Subcutaneous abdominal adipose tissue (tissue), 5 donors: ENCODE data around the gene SMU1.

ENCODE experiments used
- H3K27ac ChIP-seq: one replicate; pipeline ENCODE4 v1.7.0; 2013; ENCODE audit warnings: low read depth, mild to moderate bottlenecking, inconsistent platforms, low read length, moderate library complexity
- H3K27me3 ChIP-seq, 5 donors: one replicate each; pipeline ENCODE4 v1.7.0; 2013; ENCODE audit warnings: low read length in 5 of 5, inconsistent platforms in 1 of 5; ENCODE audit not compliant: control insufficient read depth in 5 of 5, insufficient read depth in 4 of 5
- H3K36me3 ChIP-seq, 5 donors: one replicate each; pipeline ENCODE4 v1.7.0; 2013; ENCODE audit warnings: low read length in 5 of 5; ENCODE audit not compliant: control insufficient read depth in 5 of 5, insufficient read depth in 5 of 5
- H3K4me1 ChIP-seq, 5 donors: one replicate each; pipeline ENCODE4 v1.7.0; 2013; ENCODE audit warnings: low read length in 5 of 5, mild to moderate bottlenecking in 3 of 5, moderate library complexity in 1 of 5; ENCODE audit not compliant: control insufficient read depth in 5 of 5, insufficient read depth in 5 of 5
- H3K4me3 ChIP-seq, 5 donors: one replicate each; pipeline ENCODE4 v1.7.0; 2013; ENCODE audit warnings: low read length in 5 of 5, low read depth in 1 of 5
- H3K9ac ChIP-seq, 5 donors: one replicate each; pipeline ENCODE4 v1.7.0; 2013; ENCODE audit warnings: low read length in 5 of 5, mild to moderate bottlenecking in 4 of 5, moderate library complexity in 3 of 5
- H3K9me3 ChIP-seq, 5 donors: one replicate each; pipeline ENCODE4 v1.7.0; 2013; ENCODE audit warnings: low read length in 5 of 5; ENCODE audit not compliant: control insufficient read depth in 5 of 5
- donor health status: healthy.
- donor health status: healthy.
- donor health status: healthy.
- donor health status: healthy.
- donor health status: healthy.

Gene SMU1

GRCh38 chr9:33051144-33051543 is 25.3 kb downstream of the SMU1 start:
- H3K36me3 ChIP-seq: peaks cover 47 to 74% (median 52%) of the 10 kb centered on the region in 5 donors
- no peak overlapping the region for H3K27ac ChIP-seq
- H3K27me3 ChIP-seq: no peaks in the 10 kb centered on the region
- no peaks in the 10 kb centered on the region for H3K9me3 ChIP-seq
- no peaks in the 10 kb centered on the region for H3K4me1 ChIP-seq
- H3K9ac ChIP-seq: no peak overlapping the region
- H3K4me3 ChIP-seq: no peak overlapping the region

- H3K9ac ChIP-seq: no peak overlapping the region
- H3K36me3 ChIP-seq: peaks cover 40 to 61% (median 43%) of the 10 kb centered on the region in 5 donors
- no peaks in the 10 kb centered on the region for H3K9me3 ChIP-seq
- H3K27me3 ChIP-seq: no peaks in the 10 kb centered on the region
- no peak overlapping the region for H3K27ac ChIP-seq
- no peak overlapping the region for H3K4me3 ChIP-seq
- peaks cover 0 to 2% (median 0%) of the 10 kb centered on the region in 5 donors for H3K4me1 ChIP-seq
Measured at GRCh38 chr9:33049680-33050361, 26.7 kb downstream of the SMU1 start.

GRCh38 chr9:33048054-33048465 is 28.4 kb downstream of the SMU1 start:
- H3K36me3 ChIP-seq: peaks cover 33 to 49% (median 34%) of the 10 kb centered on the region in 5 donors
- H3K27ac ChIP-seq: no peak overlapping the region
- H3K4me3 ChIP-seq: no peak overlapping the region

GRCh38 chr9:33046061-33046460 is 30.4 kb downstream of the SMU1 start:
- peaks cover 3 to 20% (median 13%) of the 10 kb centered on the region in 5 donors for H3K4me1 ChIP-seq
- no peak overlapping the region for H3K4me3 ChIP-seq
- no peak overlapping the region for H3K27ac ChIP-seq
- no peaks in the 10 kb centered on the region for H3K27me3 ChIP-seq
- H3K9me3 ChIP-seq: no peaks in the 10 kb centered on the region
- peaks cover 16 to 33% (median 28%) of the 10 kb centered on the region in 5 donors for H3K36me3 ChIP-seq
- H3K9ac ChIP-seq: no peak overlapping the region

More at GRCh38 chr9:33048054-33048465, 28.4 kb downstream of the SMU1 start:
- H3K4me1 ChIP-seq: peaks cover 3 to 17% (median 13%) of the 10 kb centered on the region in 5 donors
- H3K27me3 ChIP-seq: no peaks in the 10 kb centered on the region
- H3K9me3 ChIP-seq: no peaks in the 10 kb centered on the region
- H3K9ac ChIP-seq: no peak overlapping the region

- H3K27me3 ChIP-seq: no peaks in the 10 kb centered on the region
- peaks cover 3 to 20% (median 13%) of the 10 kb centered on the region in 5 donors for H3K4me1 ChIP-seq
- no peaks in the 10 kb centered on the region for H3K9me3 ChIP-seq
- H3K27ac ChIP-seq: peak overlapping the region; percentile 84
- peaks cover 23 to 36% (median 25%) of the 10 kb centered on the region in 5 donors for H3K36me3 ChIP-seq
- peak overlapping the region; percentile 63 to 80 (median 70) for H3K4me3 ChIP-seq
- peak overlapping the region; percentile 56 to 91 (median 80) for H3K9ac ChIP-seq
Measured at GRCh38 chr9:33044677-33045282, 31.7 kb downstream of the SMU1 start.

- Histone ChIP-seq H3K4me3 (peak overlapping the region; percentile 63 to 80 (median 70)), H3K9ac (peak overlapping the region; percentile 56 to 91 (median 80)), H3K27ac (peak overlapping the region; percentile 84), H3K36me3 (peaks cover 26 to 34% (median 28%) of the 10 kb centered on the region in 5 donors), H3K27me3 (no peaks in the 10 kb centered on the region), H3K4me1 (peaks cover 3 to 20% (median 13%) of the 10 kb centered on the region in 5 donors), H3K9me3 (no peaks in the 10 kb centered on the region)
Measured at GRCh38 chr9:33044162-33044673, 32.3 kb downstream of the SMU1 start.

GRCh38 chr9:33043671-33044070 is 32.8 kb downstream of the SMU1 start:
- H3K36me3 ChIP-seq: peaks cover 26 to 36% (median 30%) of the 10 kb centered on the region in 5 donors
- H3K9ac ChIP-seq: peak overlapping the region in 4 of 5 donors; percentile 71 to 91 (median 84)
- H3K27me3 ChIP-seq: no peaks in the 10 kb centered on the region
- peaks cover 3 to 20% (median 13%) of the 10 kb centered on the region in 5 donors for H3K4me1 ChIP-seq
- peak overlapping the region; percentile 63 to 80 (median 70) for H3K4me3 ChIP-seq
- H3K9me3 ChIP-seq: no peaks in the 10 kb centered on the region
- H3K27ac ChIP-seq: peak overlapping the region; percentile 84

GRCh38 chr9:33042473-33042872 is 34.0 kb downstream of the SMU1 start:
- H3K36me3 ChIP-seq: peaks cover 25 to 41% (median 36%) of the 10 kb centered on the region in 5 donors
- no peaks in the 10 kb centered on the region for H3K27me3 ChIP-seq
- no peaks in the 10 kb centered on the region for H3K9me3 ChIP-seq
- H3K4me3 ChIP-seq: no peak overlapping the region
- H3K27ac ChIP-seq: no peak overlapping the region
- no peak overlapping the region for H3K9ac ChIP-seq
- H3K4me1 ChIP-seq: peaks cover 3 to 20% (median 13%) of the 10 kb centered on the region in 5 donors

GRCh38 chr9:33041432-33042188 is 34.9 kb downstream of the SMU1 start:
- H3K27me3 ChIP-seq: no peaks in the 10 kb centered on the region
- peaks cover 29 to 45% (median 40%) of the 10 kb centered on the region in 5 donors for H3K36me3 ChIP-seq
- H3K4me3 ChIP-seq: no peak overlapping the region
- H3K4me1 ChIP-seq: peaks cover 3 to 20% (median 13%) of the 10 kb centered on the region in 5 donors
- no peak overlapping the region for H3K27ac ChIP-seq
- no peaks in the 10 kb centered on the region for H3K9me3 ChIP-seq
- no peak overlapping the region for H3K9ac ChIP-seq
